Endothelial cell of umbilical vein (primary cell): ENCODE data around the gene CFTR. TPM values are rescaled to one million over a fixed set of nuclear protein-coding genes. Genes with fewer than 3 reads are reported as not detected.

ENCODE experiments used
- BruUV-seq: library from RNA; stranded (reverse); fragments of 400-500 nt; replicated peaks from 2 replicates; lab custom pipeline; 2021; lab: Mats Ljungman, UMichigan
- CTCF ChIA-PET: fragments of 300-600, 350-600 bp; sonication (Branson Sonifier 250); formaldehyde crosslinking; loops from one replicate; lab custom pipeline; 2021; ENCODE audit warnings: antibody characterized with exemption, inconsistent platforms; lab: Charles Lee
- POLR2A ChIA-PET: fragments of 300-600, 350-600 bp; sonication (Branson Sonifier 250); formaldehyde crosslinking; loops from one replicate; lab custom pipeline; 2021; ENCODE audit warnings: antibody characterized with exemption, inconsistent platforms; lab: Charles Lee
- DNase-seq: peaks from one replicate; pipeline ENCODE4 v3.0.0-alpha.2; 2011; ENCODE audit warnings: low read depth, low spot score
- FAIRE-seq: peaks from 2 replicates; lab custom pipeline; 2011; peaks lifted over from hg19 to GRCh38; lab: Jason Lieb, UNC
- H2AFZ ChIP-seq: 2 replicates; pipeline ENCODE4 v1.6.0; 2012; ENCODE audit warnings: low read depth, low read length, control low read depth, inconsistent platforms
- H3K27ac ChIP-seq: 2 replicates; pipeline ENCODE4 v1.5.1; 2011; ENCODE audit warnings: low read depth, mild to moderate bottlenecking, control low read depth, low read length, moderate library complexity; ENCODE audit not compliant: insufficient read depth
- H3K27me3 ChIP-seq, 2 experiments: 2 replicates each; pipeline versions ENCODE4 v1.6.0 to v1.6.1; 2011; ENCODE audit warnings: low read length in 2 of 2, mixed read lengths in 1 of 2; ENCODE audit not compliant: control insufficient read depth in 2 of 2, insufficient read depth in 2 of 2
- H3K36me3 ChIP-seq, 2 experiments: 2 replicates in 1 of 2; 3 replicates in 1 of 2; pipeline ENCODE4 v1.5.1; 2011; ENCODE audit warnings: low read length in 2 of 2, mild to moderate bottlenecking in 1 of 2, moderate library complexity in 1 of 2; ENCODE audit not compliant: control insufficient read depth in 2 of 2, insufficient read depth in 2 of 2; ENCODE audit errors: extremely low read depth in 1 of 2
- H3K4me1 ChIP-seq: 3 replicates; pipeline ENCODE4 v1.5.1; 2011; ENCODE audit warnings: mild to moderate bottlenecking, low read length; ENCODE audit not compliant: control insufficient read depth, insufficient read depth; ENCODE audit errors: extremely low read depth
- H3K4me2 ChIP-seq: 2 replicates; pipeline ENCODE4 v1.6.1; 2011; ENCODE audit warnings: low read length, control low read depth, mixed read lengths; ENCODE audit not compliant: insufficient read depth
- H3K4me3 ChIP-seq, 3 experiments: fragments of 200-600 bp in 1 of 3; sonication (generic), shearing (Covaris generic) in 1 of 3; replicated peaks in 1 of 3; 2 replicates each; pipeline ENCODE4 v1.5.1; 2011 to 2016; ENCODE audit warnings: control low read depth in 3 of 3, low read length in 3 of 3, mild to moderate bottlenecking in 2 of 3, inconsistent platforms in 1 of 3, low read depth in 1 of 3, moderate library complexity in 1 of 3; ENCODE audit not compliant: insufficient read depth in 1 of 3
- H3K79me2 ChIP-seq: 2 replicates; pipeline ENCODE4 v1.6.0; 2012; ENCODE audit warnings: low read length, inconsistent platforms; ENCODE audit not compliant: control insufficient read depth, insufficient read depth
- H3K9ac ChIP-seq: replicated peaks from 2 replicates; pipeline ENCODE3; 2011; ENCODE audit warnings: low read length, control low read depth; ENCODE audit not compliant: insufficient read depth; ENCODE audit errors: extremely low read depth
- H3K9me1 ChIP-seq: replicated peaks from 3 replicates; pipeline ENCODE4 v1.6.0; 2011; ENCODE audit warnings: mild to moderate bottlenecking, low read length; ENCODE audit not compliant: control insufficient read depth, insufficient read depth; ENCODE audit errors: extremely low read depth
- H3K9me3 ChIP-seq: replicated peaks from 2 replicates; pipeline ENCODE4 v1.5.1; 2012; ENCODE audit warnings: low read length, inconsistent platforms; ENCODE audit not compliant: control insufficient read depth, insufficient read depth
- H4K20me1 ChIP-seq: replicated peaks from 2 replicates; pipeline ENCODE3; 2011; ENCODE audit warnings: mild to moderate bottlenecking, low read length; ENCODE audit not compliant: control insufficient read depth, insufficient read depth; ENCODE audit errors: extremely low read depth
- EZH2 ChIP-seq: IDR thresholded peaks from 2 replicates; pipeline ENCODE4 v1.6.1; 2012; ENCODE audit warnings: borderline replicate concordance, low read depth, mild to moderate bottlenecking, moderate library complexity, low read length, inconsistent platforms; ENCODE audit not compliant: severe bottlenecking
- FOS ChIP-seq: IDR thresholded peaks from 2 replicates; pipeline ENCODE4 v1.6.1; 2011; ENCODE audit warnings: mild to moderate bottlenecking, low read length, moderate library complexity, borderline replicate concordance; ENCODE audit not compliant: insufficient read depth
- GATA2 ChIP-seq: IDR thresholded peaks from 2 replicates; pipeline ENCODE4 v1.7.0; 2011; ENCODE audit warnings: low read depth, mild to moderate bottlenecking, moderate library complexity, mixed read lengths, low read length; ENCODE audit not compliant: insufficient read length, insufficient read depth
- JUN ChIP-seq: IDR thresholded peaks from 2 replicates; pipeline ENCODE4 v1.6.1; 2011; ENCODE audit warnings: borderline replicate concordance, low read depth; ENCODE audit not compliant: insufficient read length, insufficient read depth
- MYC ChIP-seq: IDR thresholded peaks from one replicate; pipeline ENCODE4 v1.6.1; 2011; ENCODE audit warnings: mild to moderate bottlenecking, low read depth, low read length
- POLR2A ChIP-seq: IDR thresholded peaks from 2 replicates; pipeline ENCODE4 v1.6.1; 2012; ENCODE audit warnings: low read depth, mild to moderate bottlenecking, control low read depth, low read length
- POLR2AphosphoS5 ChIP-seq: IDR thresholded peaks from 2 replicates; pipeline ENCODE4 v1.6.1; 2012; ENCODE audit warnings: low read depth, mild to moderate bottlenecking, control low read depth, low read length, moderate library complexity; ENCODE audit not compliant: insufficient read depth
- dilution Hi-C: fragments of 300-500 bp; cut with MboI; formaldehyde crosslinking; loops from one replicate; pipeline ENCODE4 v1.15.0; 2019; ENCODE audit warnings: low sequenced_read_pairs; ENCODE audit not compliant: extremely low pct_ligation_motif_present
- intact Hi-C: fragments of 100-400 bp; cut with micrococcal nuclease; formaldehyde crosslinking; loops from one replicate; pipeline ENCODE4 v1.10.0; 2022
- polyA plus RNA-seq, 4 experiments: library from polyadenylated mRNA; depleted of rRNA in 3 of 4; stranded (reverse) in 3 of 4; unstranded in 1 of 4; fragments of >200 nt; gene quantifications; 2 replicates each; pipeline versions ENCODE4 v1.2.1 to v1.2.3, GENCODE V29; 2011 to 2012; ENCODE audit warnings: missing spikeins in 1 of 4
- total RNA-seq: library from RNA; stranded (reverse); gene quantifications from 2 replicates; pipeline ENCODE4 v1.2.3, GENCODE V29; 2021
- TF ChIP-seq, protein P1 (sequence below): IDR thresholded peaks from 2 replicates; pipeline ENCODE4 v1.6.1; 2011; ENCODE audit not compliant: insufficient read depth, insufficient read length
- TF ChIP-seq, protein P2 (sequence below), 2 donors: IDR thresholded peaks; 1 replicate in 1 of 2; 2 replicates in 1 of 2; pipeline ENCODE4 v1.5.1; 2011; ENCODE audit warnings: low read length in 2 of 2, mild to moderate bottlenecking in 2 of 2, moderate library complexity in 2 of 2, control low read depth in 1 of 2, inconsistent platforms in 1 of 2, low read depth in 1 of 2; ENCODE audit not compliant: insufficient read depth in 1 of 2; ENCODE audit errors: extremely low read depth in 1 of 2

Gene CFTR
- total and polyA plus RNA-seq, 2 donors (not counting 3 experiments of a cell fraction or from before 2014, with no cell fraction given), result 0.03 TPM; not detected in 1

DNA sequence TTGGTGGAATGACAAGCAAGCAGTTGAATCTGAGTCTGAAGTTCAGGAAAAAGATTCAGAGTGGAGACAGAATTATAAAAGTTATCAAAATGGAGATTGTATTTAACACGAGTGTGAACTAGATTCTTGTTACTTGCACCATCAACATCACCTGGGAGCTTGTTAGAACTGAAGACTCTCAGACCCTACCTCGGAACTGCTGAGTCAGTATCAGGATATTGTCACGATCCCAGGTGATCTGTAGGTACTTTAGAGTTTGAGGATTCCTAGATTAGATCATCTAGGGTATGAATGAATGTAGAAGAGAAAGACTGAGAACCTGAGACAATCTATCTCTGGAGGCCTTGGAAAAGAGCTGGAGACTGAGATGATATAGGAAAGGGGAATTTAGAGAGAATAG lies 199.3 kb downstream of the CFTR start:
- H3K9me1 ChIP-seq, result no peaks in the 10 kb centered on the region
- TF ChIP-seq FOS, result no peak
- no peak for TF ChIP-seq EZH2
- no peak for TF ChIP-seq JUN
- no peak for TF ChIP-seq GATA2
- TF ChIP-seq MYC, result no peak
- TF ChIP-seq POLR2A, result no peak
- TF ChIP-seq, protein P1, sequence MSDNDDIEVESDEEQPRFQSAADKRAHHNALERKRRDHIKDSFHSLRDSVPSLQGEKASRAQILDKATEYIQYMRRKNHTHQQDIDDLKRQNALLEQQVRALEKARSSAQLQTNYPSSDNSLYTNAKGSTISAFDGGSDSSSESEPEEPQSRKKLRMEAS, result no peak
- TF ChIP-seq, protein P2, sequence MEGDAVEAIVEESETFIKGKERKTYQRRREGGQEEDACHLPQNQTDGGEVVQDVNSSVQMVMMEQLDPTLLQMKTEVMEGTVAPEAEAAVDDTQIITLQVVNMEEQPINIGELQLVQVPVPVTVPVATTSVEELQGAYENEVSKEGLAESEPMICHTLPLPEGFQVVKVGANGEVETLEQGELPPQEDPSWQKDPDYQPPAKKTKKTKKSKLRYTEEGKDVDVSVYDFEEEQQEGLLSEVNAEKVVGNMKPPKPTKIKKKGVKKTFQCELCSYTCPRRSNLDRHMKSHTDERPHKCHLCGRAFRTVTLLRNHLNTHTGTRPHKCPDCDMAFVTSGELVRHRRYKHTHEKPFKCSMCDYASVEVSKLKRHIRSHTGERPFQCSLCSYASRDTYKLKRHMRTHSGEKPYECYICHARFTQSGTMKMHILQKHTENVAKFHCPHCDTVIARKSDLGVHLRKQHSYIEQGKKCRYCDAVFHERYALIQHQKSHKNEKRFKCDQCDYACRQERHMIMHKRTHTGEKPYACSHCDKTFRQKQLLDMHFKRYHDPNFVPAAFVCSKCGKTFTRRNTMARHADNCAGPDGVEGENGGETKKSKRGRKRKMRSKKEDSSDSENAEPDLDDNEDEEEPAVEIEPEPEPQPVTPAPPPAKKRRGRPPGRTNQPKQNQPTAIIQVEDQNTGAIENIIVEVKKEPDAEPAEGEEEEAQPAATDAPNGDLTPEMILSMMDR (IDR thresholded peaks at IDR 0.05; ENCODE audit: extremely low read depth in 1 of 2, insufficient read depth in 1 of 2, low read depth in 1 of 2, low read length in 2 of 2), result no peak
- TF ChIP-seq POLR2AphosphoS5, result no peak
- ChIA-PET POLR2A (no interaction called here), CTCF (no interaction called here)
- FAIRE-seq, result no peak
- no peaks in the 10 kb centered on the region for H3K9me3 ChIP-seq
- H3K27ac ChIP-seq, result no peak overlapping the region
- BruUV-seq, result no TSS peak
- no peak overlapping the region for H3K4me2 ChIP-seq
- H3K4me3 ChIP-seq, result no peak overlapping the region
- DNase-seq, result no peak
- no peaks in the 10 kb centered on the region for H3K4me1 ChIP-seq
- H4K20me1 ChIP-seq, result no peaks in the 10 kb centered on the region
- no peaks in the 10 kb centered on the region for H3K36me3 ChIP-seq
- H2AFZ ChIP-seq, result no peak overlapping the region
- H3K9ac ChIP-seq, result no peak overlapping the region
- dilution Hi-C loops, result no loop called here
- intact Hi-C loops, result loop anchor here (5.0 kb wide), 1 partner anchor 202 kb away; no protein-coding TSS in a partner anchor
- H3K79me2 ChIP-seq, result no peaks in the 10 kb centered on the region
- peaks cover 10 to 27% of the 10 kb centered on the region in 2 experiments for H3K27me3 ChIP-seq
